GM19455 (cell line): Measurements from ENCODE around the gene KIAA1217.

ENCODE experiments used
- ATAC-seq: cut with Tn5 transposase; IDR thresholded peaks from one replicate; pipeline ENCODE4 v1.9.1; 2021; ENCODE audit not compliant: unreplicated experiment

The KIAA1217 gene

DNA sequence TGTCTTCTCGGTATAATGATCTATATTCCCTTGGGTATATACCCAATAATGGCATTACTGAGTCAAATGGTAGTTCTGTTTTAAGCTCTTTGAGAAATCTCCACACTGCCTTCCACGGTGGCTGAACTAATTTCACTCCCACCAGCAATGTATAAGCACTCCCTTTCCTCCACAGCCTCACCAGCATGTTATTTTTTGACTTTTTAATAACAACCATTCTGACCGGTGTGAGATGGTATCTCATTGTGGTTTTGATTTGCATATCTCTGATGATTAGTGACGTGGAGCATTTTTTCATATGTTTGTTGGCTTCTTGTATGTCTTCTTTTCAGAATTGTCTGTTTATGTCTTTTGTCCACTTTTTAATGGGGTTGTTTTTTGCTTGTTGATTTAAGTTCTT lies 33.6 kb downstream of the KIAA1217 start:
- ATAC-seq = no peak

GRCh38 chr10:24246365-24246764 lies 37.4 kb downstream of the KIAA1217 start:
- no peak for ATAC-seq

- no peak for ATAC-seq
Measured at GRCh38 chr10:24247841-24248240, 38.9 kb downstream of the KIAA1217 start.

GRCh38 chr10:24249829-24250415 lies 41.0 kb downstream of the KIAA1217 start:
- ATAC-seq = no peak

- no peak for ATAC-seq
Measured at GRCh38 chr10:24251547-24251946, 42.6 kb downstream of the KIAA1217 start.

GRCh38 chr10:24254180-24254579 lies 45.2 kb downstream of the KIAA1217 start:
- ATAC-seq = no peak

- no peak for ATAC-seq
Measured at GRCh38 chr10:24255115-24255880, 46.4 kb downstream of the KIAA1217 start.

GRCh38 chr10:24255881-24256311 lies 47.0 kb downstream of the KIAA1217 start:
- no peak for ATAC-seq

DNA sequence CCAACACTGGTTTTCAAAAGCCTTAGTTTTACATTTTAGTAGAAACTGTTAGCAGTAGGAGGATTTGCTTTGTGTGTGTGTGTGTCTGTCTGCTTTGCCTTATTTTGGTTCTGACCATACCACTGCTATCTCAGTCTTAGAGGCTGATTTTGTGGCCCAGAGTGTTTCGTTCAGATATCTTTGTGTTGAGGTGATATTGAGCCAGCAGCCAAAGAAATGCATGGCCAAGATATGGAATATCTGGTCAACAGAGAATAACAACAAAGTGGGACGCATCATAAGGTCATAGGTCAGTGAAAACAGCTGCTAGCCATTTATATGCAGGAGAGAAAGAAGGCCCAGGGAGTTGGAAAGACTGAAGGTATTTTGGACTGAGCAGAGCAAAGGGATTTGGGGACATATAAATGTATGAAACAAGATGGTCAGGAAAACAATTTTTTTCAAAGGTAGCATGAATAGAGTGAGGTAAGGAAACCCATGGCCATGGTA lies 47.7 kb downstream of the KIAA1217 start:
- ATAC-seq = no peak

- no peak for ATAC-seq
Measured at GRCh38 chr10:24257588-24257987, 48.6 kb downstream of the KIAA1217 start.

DNA sequence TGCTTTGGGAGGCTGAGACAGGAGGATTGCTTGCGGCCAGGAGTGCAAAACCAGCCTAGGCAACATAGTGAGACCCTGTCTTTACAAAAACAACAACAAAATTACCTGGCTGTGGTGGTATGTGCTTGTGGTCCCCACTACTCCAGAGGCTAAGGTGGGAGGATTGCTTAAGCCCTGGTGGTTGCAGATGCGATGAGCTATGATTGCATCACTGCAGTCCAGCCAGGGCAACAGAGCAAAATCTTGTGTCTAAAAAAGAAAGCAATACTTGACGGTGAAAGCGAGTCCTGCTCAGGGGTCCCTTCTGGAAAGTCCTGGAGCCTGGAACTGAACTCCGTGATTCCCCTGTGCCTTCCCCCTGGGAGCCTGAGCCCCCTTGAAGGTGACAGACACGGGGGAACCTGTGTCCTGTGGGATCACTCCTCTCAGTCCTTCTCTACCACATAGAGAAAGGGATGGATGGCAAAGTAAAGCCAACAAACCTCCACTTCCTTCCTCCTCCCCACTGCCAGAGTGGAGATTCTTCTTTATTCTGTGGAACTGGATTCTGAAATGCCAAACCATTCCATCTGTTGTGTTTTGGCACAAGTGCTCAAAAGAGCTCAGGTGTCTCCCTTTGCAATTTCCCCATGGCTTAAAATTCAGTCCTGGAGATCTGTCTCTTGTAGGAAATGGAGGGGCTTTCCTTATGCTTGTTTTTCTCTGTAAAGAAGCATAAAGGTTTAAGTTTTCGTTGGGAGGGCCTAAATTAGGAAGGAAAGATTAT lies 50.6 kb downstream of the KIAA1217 start:
- no peak for ATAC-seq

DNA sequence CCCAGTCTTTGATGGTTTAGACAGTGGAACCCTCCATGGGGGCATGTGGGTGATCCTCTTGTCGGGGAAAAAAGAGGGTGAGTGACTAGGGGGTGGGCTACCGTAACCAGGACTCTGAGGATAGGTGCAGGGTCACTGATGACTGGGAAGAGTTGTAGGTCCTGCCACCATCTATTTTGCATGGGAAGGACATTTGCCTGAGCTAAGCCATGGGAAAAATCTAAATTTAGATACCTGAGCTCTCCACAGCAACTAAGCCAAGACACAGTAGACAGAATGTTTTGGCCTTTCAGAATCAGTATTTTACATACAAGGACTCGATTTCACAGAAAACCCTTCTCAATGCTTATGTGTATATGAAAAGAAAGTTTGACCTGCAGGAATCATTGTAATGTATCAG lies 52.7 kb downstream of the KIAA1217 start:
- ATAC-seq = no peak

DNA sequence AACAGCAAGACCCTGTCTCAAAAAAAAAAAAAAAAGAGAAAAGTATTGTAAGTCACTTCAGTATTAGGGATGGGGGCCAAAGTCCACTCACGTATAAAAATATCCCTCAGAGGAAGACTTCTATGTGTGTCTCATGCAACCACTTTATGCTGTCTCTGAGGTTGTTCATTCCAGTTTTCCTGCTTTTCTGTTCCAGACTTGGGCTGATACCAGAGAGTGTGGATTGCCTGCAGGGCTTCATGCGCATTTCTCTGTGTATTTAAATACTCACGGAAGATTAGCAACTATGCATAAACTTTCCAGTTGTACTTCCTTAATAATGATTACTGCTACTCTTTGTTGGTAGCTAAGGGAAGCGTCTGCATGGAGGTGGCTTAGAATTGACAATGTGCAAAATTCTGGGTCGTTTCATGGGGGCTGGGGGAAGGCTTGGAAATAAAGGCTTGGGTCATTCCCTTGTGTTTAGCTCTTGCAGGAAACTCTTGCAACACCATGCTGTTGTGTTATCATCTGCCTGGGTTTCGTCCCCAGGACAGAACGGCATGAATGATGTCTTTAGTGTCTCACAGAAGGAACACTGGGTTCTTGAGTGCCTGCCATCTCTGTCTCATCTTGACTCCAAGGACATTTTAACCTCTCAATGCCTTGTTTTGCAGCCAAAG lies 54.1 kb downstream of the KIAA1217 start:
- no peak for ATAC-seq

GRCh38 chr10:24269476-24269875 lies 60.5 kb downstream of the KIAA1217 start:
- no peak for ATAC-seq

- no peak for ATAC-seq
Measured at GRCh38 chr10:24272374-24272773, 63.4 kb downstream of the KIAA1217 start.

DNA sequence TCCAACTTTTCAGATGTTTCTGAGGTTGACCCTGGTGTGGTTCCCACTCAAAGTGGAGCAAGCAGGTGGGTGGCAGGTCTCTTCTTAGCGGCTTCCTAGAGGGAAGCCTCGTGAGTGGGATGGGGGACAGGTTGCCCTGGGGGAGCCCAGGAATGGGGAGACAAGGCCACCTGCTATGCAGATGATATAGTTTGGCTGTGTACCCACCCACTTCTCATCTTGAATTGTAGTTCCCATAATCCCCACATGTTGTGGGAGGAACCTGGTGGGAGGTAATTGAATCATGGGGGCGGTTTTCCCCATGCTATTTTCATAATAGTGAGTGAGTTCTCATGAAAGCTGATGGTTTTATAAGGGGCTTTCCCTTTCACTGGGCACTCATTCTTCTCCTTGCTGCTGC lies 68.3 kb downstream of the KIAA1217 start:
- ATAC-seq = no peak

- ATAC-seq = no peak
Measured at GRCh38 chr10:24277771-24278170, 68.8 kb downstream of the KIAA1217 start.

GRCh38 chr10:24278176-24278889 lies 69.4 kb downstream of the KIAA1217 start:
- ATAC-seq = no peak

DNA sequence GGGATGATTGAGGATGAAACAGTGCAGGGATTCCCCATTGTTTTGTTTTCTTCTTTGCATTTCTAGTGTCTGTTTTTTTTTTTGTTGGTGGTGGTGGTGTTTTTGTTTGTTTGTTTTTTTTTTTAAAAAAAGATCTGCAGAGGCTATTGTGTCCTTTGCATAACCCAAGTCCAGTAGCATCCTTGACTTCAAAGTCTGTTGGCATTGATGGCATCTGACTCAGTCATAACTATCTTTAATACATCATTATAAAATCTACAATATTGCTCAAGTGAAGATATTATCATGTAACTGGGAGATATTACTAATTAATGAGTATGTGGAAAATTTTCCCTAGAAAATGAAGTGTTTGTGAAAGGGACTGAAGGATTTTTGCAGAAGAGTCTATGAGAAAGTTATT lies 70.2 kb downstream of the KIAA1217 start:
- no peak for ATAC-seq

- ATAC-seq = no peak
Measured at GRCh38 chr10:24287559-24288195, 78.7 kb downstream of the KIAA1217 start.
